PFSK-1 (cell line): Measurements from ENCODE around the gene OPN3.

Experiments used
- FOXP2 ChIP-seq: optimal IDR thresholded peaks from 2 replicates; pipeline ENCODE3; 2011; ENCODE audit warnings: borderline replicate concordance, control low read depth, inconsistent platforms; ENCODE audit not compliant: insufficient read depth; ENCODE audit errors: extremely low read length, extremely low read depth
- POLR2AphosphoS5 ChIP-seq: IDR thresholded peaks from 2 replicates; pipeline ENCODE4 v1.6.1; 2012; ENCODE audit warnings: low read depth, mild to moderate bottlenecking, control low read depth, low read length, moderate library complexity
- REST ChIP-seq, 2 experiments: IDR thresholded peaks; 2 replicates each; pipeline versions ENCODE4 v1.6.1 to v1.8.0; 2011 to 2012; ENCODE audit warnings: low read depth in 2 of 2, low read length in 2 of 2, control low read depth in 1 of 2, inconsistent platforms in 1 of 2, mild to moderate bottlenecking in 1 of 2, moderate library complexity in 1 of 2; ENCODE audit not compliant: insufficient read depth in 1 of 2
- SIN3A ChIP-seq: IDR thresholded peaks from 2 replicates; pipeline ENCODE4 v1.6.1; 2012; ENCODE audit warnings: mild to moderate bottlenecking, low read length, moderate library complexity, borderline replicate concordance; ENCODE audit not compliant: insufficient read depth
- TAF1 ChIP-seq: IDR thresholded peaks from 2 replicates; pipeline ENCODE4 v1.6.1; 2012; ENCODE audit warnings: low read length, control low read depth, borderline replicate concordance; ENCODE audit not compliant: insufficient read depth

The OPN3 gene

DNA sequence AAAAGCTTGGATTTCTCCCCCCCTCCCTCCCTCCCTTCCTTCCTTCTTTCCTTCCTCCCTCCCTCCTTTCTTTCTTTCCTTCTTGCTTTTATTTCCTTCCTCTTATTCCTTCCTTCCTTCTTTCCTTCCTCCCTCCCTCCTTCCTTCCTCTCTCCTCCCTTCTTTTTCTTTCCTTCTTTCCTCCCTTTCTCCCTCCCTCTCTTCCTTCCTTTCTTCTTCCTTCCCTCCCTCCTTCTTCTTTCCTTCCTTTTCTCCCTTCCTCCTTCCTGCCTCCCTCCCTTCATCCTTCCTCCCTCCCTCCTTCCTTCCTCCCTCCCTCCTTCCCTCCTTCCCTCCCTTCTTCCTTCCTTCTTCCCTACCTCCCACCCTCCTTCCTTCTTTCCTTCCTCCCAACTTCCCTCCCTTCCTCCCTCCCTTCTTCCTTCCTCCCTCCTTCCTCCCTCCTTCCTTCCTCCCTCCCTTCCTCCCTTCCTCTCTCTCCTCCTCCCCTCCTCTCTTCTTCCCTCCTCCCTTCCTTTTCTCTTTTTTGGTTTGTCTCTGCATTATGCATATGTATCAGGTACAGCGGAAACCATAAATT lies 34.7 kb upstream of the OPN3 start:
- TF ChIP-seq SIN3A (no peak), TAF1 (no peak), FOXP2 (no peak), REST (IDR thresholded peaks at IDR 0.05; ENCODE audit: insufficient read depth in 1 of 2, low read depth in 2 of 2, low read length in 2 of 2) (no peak), POLR2AphosphoS5 (no peak)

DNA sequence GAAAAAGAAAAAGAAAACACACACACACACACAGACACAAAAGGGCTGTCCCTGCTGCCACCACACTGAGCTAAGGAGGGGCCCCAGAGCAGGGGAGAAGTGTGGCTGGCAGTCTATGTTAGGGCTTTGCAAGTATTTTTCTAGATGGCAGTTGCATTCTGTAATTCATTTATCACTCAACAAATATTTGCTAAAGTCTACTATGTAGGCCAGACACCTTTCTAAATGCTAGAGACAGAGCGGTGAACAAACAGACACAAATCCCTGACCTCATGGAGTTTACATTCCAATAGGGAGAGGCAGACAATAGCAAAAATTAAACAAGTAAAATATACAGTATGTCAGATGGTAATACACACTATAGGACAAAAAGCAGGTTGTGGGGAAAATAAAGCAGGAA lies 32.1 kb upstream of the OPN3 start:
- TF ChIP-seq FOXP2 (no peak), SIN3A (no peak), POLR2AphosphoS5 (no peak), TAF1 (no peak), REST (IDR thresholded peaks at IDR 0.05; ENCODE audit: insufficient read depth in 1 of 2, low read depth in 2 of 2, low read length in 2 of 2) (no peak)

- TF ChIP-seq TAF1: no peak
- no peak for TF ChIP-seq REST (IDR thresholded peaks at IDR 0.05; ENCODE audit: insufficient read depth in 1 of 2, low read depth in 2 of 2, low read length in 2 of 2)
- TF ChIP-seq POLR2AphosphoS5: no peak
- no peak for TF ChIP-seq FOXP2
- TF ChIP-seq SIN3A: no peak
These were observed 26.2 kb upstream of the OPN3 start for GRCh38 chr1:241666419-241666818.

- TF ChIP-seq POLR2AphosphoS5 (no peak), REST (IDR thresholded peaks at IDR 0.05; ENCODE audit: insufficient read depth in 1 of 2, low read depth in 2 of 2, low read length in 2 of 2) (no peak), TAF1 (no peak), FOXP2 (no peak), SIN3A (no peak)
These were observed 20.3 kb upstream of the OPN3 start for GRCh38 chr1:241660424-241660972.
